Effector memory CD8-positive, alpha-beta T cell (primary cell): ENCODE results near the gene CPAMD8.
A peak's percentile ranks its signal among the peaks of the same experiment; 100 is the strongest.

Experiments used
- ATAC-seq: fragments of 150-1000 bp; cut with Tn5 transposase; replicated peaks from 2 replicates; pipeline ENCODE4 v1.10.0; 2021; ENCODE audit warnings: mild to moderate bottlenecking, moderate library complexity
- DNase-seq, 3 experiments: peaks; one replicate each; pipeline ENCODE4 v3.0.0; 2021
- H3K27ac Mint-ChIP-seq, 2 donors: one replicate each; pipeline ENCODE4 v1.8.0; 2022; ENCODE audit warnings: mild to moderate bottlenecking in 2 of 2, mixed read lengths in 2 of 2, moderate library complexity in 2 of 2
- H3K27me3 Mint-ChIP-seq, 2 donors: one replicate each; pipeline ENCODE4 v1.8.0; 2022; ENCODE audit warnings: mixed read lengths in 2 of 2
- H3K36me3 Mint-ChIP-seq: one replicate; pipeline ENCODE4 v1.8.0; 2022; ENCODE audit warnings: mild to moderate bottlenecking, moderate library complexity, mixed read lengths; ENCODE audit not compliant: insufficient read depth
- H3K4me1 Mint-ChIP-seq, 2 donors: one replicate each; pipeline ENCODE4 v1.8.0; 2022; ENCODE audit warnings: low read depth in 2 of 2, mixed read lengths in 2 of 2
- H3K4me3 Mint-ChIP-seq, 2 donors: one replicate each; pipeline ENCODE4 v1.8.0; 2022; ENCODE audit warnings: mild to moderate bottlenecking in 2 of 2, mixed read lengths in 2 of 2, moderate library complexity in 2 of 2
- H3K9me3 Mint-ChIP-seq, 2 donors: one replicate each; pipeline ENCODE4 v1.8.0; 2022; ENCODE audit warnings: mixed read lengths in 2 of 2

Gene CPAMD8

GRCh38 chr19:17058236-17058635 is 31.6 kb upstream of the CPAMD8 start:
- H3K27ac Mint-ChIP-seq = no peak overlapping the region
- H3K27me3 Mint-ChIP-seq = no peaks in the 10 kb centered on the region
- no peak for DNase-seq
- ATAC-seq = no peak
- H3K36me3 Mint-ChIP-seq = peaks cover 18% of the 10 kb centered on the region
- peaks cover 0 to 2% of the 10 kb centered on the region in 2 donors for H3K4me1 Mint-ChIP-seq
- H3K9me3 Mint-ChIP-seq = no peaks in the 10 kb centered on the region
- H3K4me3 Mint-ChIP-seq = no peak overlapping the region

- ATAC-seq = no peak
- Mint-ChIP-seq H3K36me3 (peaks cover 39% of the 10 kb centered on the region), H3K4me3 (no peak overlapping the region), H3K27ac (no peak overlapping the region), H3K27me3 (no peaks in the 10 kb centered on the region), H3K9me3 (no peaks in the 10 kb centered on the region), H3K4me1 (no peaks in the 10 kb centered on the region)
- DNase-seq = no peak
Observed at GRCh38 chr19:17055636-17056035, 29.0 kb upstream of the CPAMD8 start.

- peaks cover 43% of the 10 kb centered on the region for H3K36me3 Mint-ChIP-seq
- ATAC-seq (no peak), DNase-seq (no peak)
- no peak overlapping the region for H3K27ac Mint-ChIP-seq
- no peak overlapping the region for H3K4me3 Mint-ChIP-seq
- no peaks in the 10 kb centered on the region for H3K9me3 Mint-ChIP-seq
- H3K4me1 Mint-ChIP-seq = no peaks in the 10 kb centered on the region
- H3K27me3 Mint-ChIP-seq = no peaks in the 10 kb centered on the region
Observed at GRCh38 chr19:17054746-17055145, 28.1 kb upstream of the CPAMD8 start.

GRCh38 chr19:17052439-17052838 is 25.8 kb upstream of the CPAMD8 start:
- no peak for ATAC-seq
- no peaks in the 10 kb centered on the region for H3K27me3 Mint-ChIP-seq

GRCh38 chr19:17049711-17050280 is 23.2 kb upstream of the CPAMD8 start:
- DNase-seq (no peak), ATAC-seq (no peak)
- peak overlapping the region in 1 of 2 donors; percentile 38 for H3K27ac Mint-ChIP-seq
- peaks cover 25% of the 10 kb centered on the region for H3K36me3 Mint-ChIP-seq
- no peaks in the 10 kb centered on the region for H3K27me3 Mint-ChIP-seq
- no peaks in the 10 kb centered on the region for H3K9me3 Mint-ChIP-seq
- H3K4me3 Mint-ChIP-seq = no peak overlapping the region
- no peaks in the 10 kb centered on the region for H3K4me1 Mint-ChIP-seq

More at GRCh38 chr19:17052439-17052838, 25.8 kb upstream of the CPAMD8 start:
- Mint-ChIP-seq H3K9me3 (no peaks in the 10 kb centered on the region), H3K4me3 (no peak overlapping the region), H3K4me1 (no peaks in the 10 kb centered on the region), H3K27ac (no peak overlapping the region), H3K36me3 (peaks cover 30% of the 10 kb centered on the region)
- peak; percentile 14 to 22 (median 22) for DNase-seq

GRCh38 chr19:17048885-17049453 is 22.4 kb upstream of the CPAMD8 start:
- Mint-ChIP-seq H3K27me3 (no peaks in the 10 kb centered on the region), H3K9me3 (no peaks in the 10 kb centered on the region), H3K4me3 (no peak overlapping the region), H3K4me1 (no peaks in the 10 kb centered on the region), H3K36me3 (peaks cover 25% of the 10 kb centered on the region), H3K27ac (peak overlapping the region in 1 of 2 donors; percentile 31)
- ATAC-seq = no peak
- DNase-seq = no peak

GRCh38 chr19:17045907-17046502 is 19.4 kb upstream of the CPAMD8 start:
- no peak overlapping the region for H3K4me3 Mint-ChIP-seq
- no peaks in the 10 kb centered on the region for H3K4me1 Mint-ChIP-seq
- DNase-seq (no peak), ATAC-seq (no peak)
- no peak overlapping the region for H3K27ac Mint-ChIP-seq
- peaks cover 12 to 13% of the 10 kb centered on the region in 2 donors for H3K27me3 Mint-ChIP-seq
- peaks cover 8% of the 10 kb centered on the region for H3K36me3 Mint-ChIP-seq
- H3K9me3 Mint-ChIP-seq = no peaks in the 10 kb centered on the region

GRCh38 chr19:17043744-17044143 is 17.1 kb upstream of the CPAMD8 start:
- no peaks in the 10 kb centered on the region for H3K4me1 Mint-ChIP-seq
- no peaks in the 10 kb centered on the region for H3K9me3 Mint-ChIP-seq
- no peak overlapping the region for H3K4me3 Mint-ChIP-seq
- H3K36me3 Mint-ChIP-seq = no peaks in the 10 kb centered on the region
- ATAC-seq (no peak), DNase-seq (no peak)
- peak overlapping the region in 1 of 2 donors; percentile 49 for H3K27ac Mint-ChIP-seq
- peaks cover 26 to 36% of the 10 kb centered on the region in 2 donors for H3K27me3 Mint-ChIP-seq

- Mint-ChIP-seq H3K4me3 (no peak overlapping the region), H3K27me3 (peaks cover 34 to 48% of the 10 kb centered on the region in 2 donors), H3K9me3 (no peaks in the 10 kb centered on the region), H3K27ac (no peak overlapping the region), H3K4me1 (no peaks in the 10 kb centered on the region), H3K36me3 (no peaks in the 10 kb centered on the region)
- DNase-seq (no peak), ATAC-seq (no peak)
Observed at GRCh38 chr19:17041976-17042375, 15.4 kb upstream of the CPAMD8 start.

GRCh38 chr19:17037966-17038500 is 11.4 kb upstream of the CPAMD8 start:
- Mint-ChIP-seq H3K27me3 (peaks cover 34 to 74% of the 10 kb centered on the region in 2 donors), H3K4me1 (no peaks in the 10 kb centered on the region), H3K9me3 (no peaks in the 10 kb centered on the region), H3K36me3 (no peaks in the 10 kb centered on the region), H3K27ac (peak overlapping the region in 1 of 2 donors; percentile 39), H3K4me3 (no peak overlapping the region)
- ATAC-seq (no peak), DNase-seq (no peak)

GRCh38 chr19:17037184-17037583 is 10.6 kb upstream of the CPAMD8 start:
- H3K27me3 Mint-ChIP-seq = peaks cover 30 to 81% of the 10 kb centered on the region in 2 donors
- DNase-seq (no peak), ATAC-seq (no peak)
- H3K4me1 Mint-ChIP-seq = no peaks in the 10 kb centered on the region
- H3K9me3 Mint-ChIP-seq = no peaks in the 10 kb centered on the region
- no peak overlapping the region for H3K4me3 Mint-ChIP-seq
- no peaks in the 10 kb centered on the region for H3K36me3 Mint-ChIP-seq
- H3K27ac Mint-ChIP-seq = no peak overlapping the region

- no peak for DNase-seq
- ATAC-seq = no peak
- no peaks in the 10 kb centered on the region for H3K4me1 Mint-ChIP-seq
- peaks cover 24 to 76% of the 10 kb centered on the region in 2 donors for H3K27me3 Mint-ChIP-seq
- no peaks in the 10 kb centered on the region for H3K36me3 Mint-ChIP-seq
- H3K27ac Mint-ChIP-seq = no peak overlapping the region
- no peak overlapping the region for H3K4me3 Mint-ChIP-seq
- no peaks in the 10 kb centered on the region for H3K9me3 Mint-ChIP-seq
Observed at GRCh38 chr19:17036640-17037039, 10.0 kb upstream of the CPAMD8 start.

- ATAC-seq (no peak), DNase-seq (no peak)
- Mint-ChIP-seq H3K36me3 (no peaks in the 10 kb centered on the region), H3K4me1 (no peaks in the 10 kb centered on the region), H3K27me3 (peaks cover 22 to 72% of the 10 kb centered on the region in 2 donors), H3K9me3 (no peaks in the 10 kb centered on the region), H3K27ac (no peak overlapping the region), H3K4me3 (no peak overlapping the region)
Observed at GRCh38 chr19:17035842-17036424, 9.3 kb upstream of the CPAMD8 start.

- H3K27me3 Mint-ChIP-seq = peaks cover 36 to 75% of the 10 kb centered on the region in 2 donors
- no peaks in the 10 kb centered on the region for H3K36me3 Mint-ChIP-seq
- H3K4me1 Mint-ChIP-seq = peaks cover 3 to 11% of the 10 kb centered on the region in 2 donors
- DNase-seq (no peak), ATAC-seq (no peak)
- no peak overlapping the region for H3K4me3 Mint-ChIP-seq
- H3K27ac Mint-ChIP-seq = no peak overlapping the region
- H3K9me3 Mint-ChIP-seq = no peaks in the 10 kb centered on the region
Observed at GRCh38 chr19:17031741-17032140, 5.1 kb upstream of the CPAMD8 start.
